ENCODE data around the gene PIK3C2G.
"Not testable (repeated sequence)": the region's sequence is repeated elsewhere in the genome, so short reads cannot be mapped to it uniquely, and the experiment has no call there.

PIK3C2G gene

GRCh38 chr12:18261273-18261672 lies at the start of gene PIK3C2G:
Gene PIK3C2G (plus strand): TSS chr12:18261518. CDS start chr12:18282082, 20,564 bp downstream.
- FAIRE-seq (no peak), DNase-seq (ENCODE audit: low spot score) (no peak)

- DNase-seq (ENCODE audit: low spot score): no peak
Measured at GRCh38 chr12:18217966-18218365, 43.4 kb upstream of the PIK3C2G start.

GRCh38 chr12:18221726-18222125 lies 39.6 kb upstream of the PIK3C2G start:
- DNase-seq (ENCODE audit: low spot score) (no peak), FAIRE-seq (no peak)

More at GRCh38 chr12:18217966-18218365, 43.4 kb upstream of the PIK3C2G start:
- FAIRE-seq: no peak

- DNase-seq (ENCODE audit: low spot score): no peak
- FAIRE-seq: no peak
Measured at GRCh38 chr12:18222699-18223098, 38.6 kb upstream of the PIK3C2G start.

GRCh38 chr12:18224745-18225144 lies 36.6 kb upstream of the PIK3C2G start:
- DNase-seq (ENCODE audit: low spot score) (peak; percentile 9), FAIRE-seq (no peak)

GRCh38 chr12:18239526-18239925 lies 21.8 kb upstream of the PIK3C2G start:
- no peak for FAIRE-seq

GRCh38 chr12:18242380-18243089 lies 18.8 kb upstream of the PIK3C2G start:
- no peak for FAIRE-seq
- DNase-seq (ENCODE audit: low spot score): no peak

More at GRCh38 chr12:18239526-18239925, 21.8 kb upstream of the PIK3C2G start:
- DNase-seq (ENCODE audit: low spot score): no peak

- FAIRE-seq (no peak), DNase-seq (ENCODE audit: low spot score) (no peak)
Measured at GRCh38 chr12:18243238-18243637, 18.1 kb upstream of the PIK3C2G start.

GRCh38 chr12:18246066-18246465 lies 15.3 kb upstream of the PIK3C2G start:
- no peak for FAIRE-seq
- DNase-seq (ENCODE audit: low spot score): peak; percentile 6

GRCh38 chr12:18250313-18250916 lies 10.9 kb upstream of the PIK3C2G start:
- DNase-seq (ENCODE audit: low spot score) (peak; percentile 25), FAIRE-seq (no peak)

- FAIRE-seq: no peak
Measured at GRCh38 chr12:18254081-18254480, 7.2 kb upstream of the PIK3C2G start.

GRCh38 chr12:18255004-18255403 lies 6.3 kb upstream of the PIK3C2G start:
- DNase-seq (ENCODE audit: low spot score); FAIRE-seq: not testable (repeated sequence)

More at GRCh38 chr12:18254081-18254480, 7.2 kb upstream of the PIK3C2G start:
- no peak for DNase-seq (ENCODE audit: low spot score)

GRCh38 chr12:18257251-18257650 lies 4.1 kb upstream of the PIK3C2G start:
- DNase-seq (ENCODE audit: low spot score): no peak
- FAIRE-seq: no peak

GRCh38 chr12:18258929-18259328 lies 2.4 kb upstream of the PIK3C2G start:
- FAIRE-seq (no peak), DNase-seq (ENCODE audit: low spot score) (no peak)

GRCh38 chr12:18259906-18260682 lies 1.2 kb upstream of the PIK3C2G start:
- DNase-seq (ENCODE audit: low spot score) (no peak), FAIRE-seq (no peak)

- DNase-seq (ENCODE audit: low spot score) (no peak), FAIRE-seq (no peak)
Measured at GRCh38 chr12:18261906-18262305, 588 bp downstream of the PIK3C2G start.

GRCh38 chr12:18262514-18262913 lies 1.2 kb downstream of the PIK3C2G start:
- DNase-seq (ENCODE audit: low spot score) (no peak), FAIRE-seq (no peak)

- no peak for FAIRE-seq
- DNase-seq (ENCODE audit: low spot score): no peak
Measured at GRCh38 chr12:18264581-18265075, 3.3 kb downstream of the PIK3C2G start.

- FAIRE-seq (no peak), DNase-seq (ENCODE audit: low spot score) (no peak)
Measured at GRCh38 chr12:18267427-18268099, 6.2 kb downstream of the PIK3C2G start.

GRCh38 chr12:18270958-18271460 lies 9.7 kb downstream of the PIK3C2G start:
- no peak for DNase-seq (ENCODE audit: low spot score)
- FAIRE-seq: no peak

GRCh38 chr12:18275981-18276380 lies 14.7 kb downstream of the PIK3C2G start:
- FAIRE-seq (no peak), DNase-seq (ENCODE audit: low spot score) (peak; percentile 47)

Measured in urothelium cell line (cell line).